ENCODE measurements around the gene ALG1L2.
"Not testable (repeated sequence)": the region's sequence is repeated elsewhere in the genome, so short reads cannot be mapped to it uniquely, and the experiment has no call there.

Gene ALG1L2

GRCh38 chr3:130093741-130094391 lies 12.2 kb downstream of the ALG1L2 start:
- peak in 1 of 2 donors; percentile 21 for DNase-seq (ENCODE audit: low read depth in 1 of 2, low spot score in 1 of 2)

GRCh38 chr3:130094491-130094941 lies 12.9 kb downstream of the ALG1L2 start:
- not testable (repeated sequence) for DNase-seq (ENCODE audit: low read depth in 1 of 2, low spot score in 1 of 2)

GRCh38 chr3:130095858-130096257 lies 14.2 kb downstream of the ALG1L2 start:
- DNase-seq (ENCODE audit: low read depth in 1 of 2, low spot score in 1 of 2) = not testable (repeated sequence)

GRCh38 chr3:130097096-130097495 lies 15.5 kb downstream of the ALG1L2 start:
- DNase-seq (ENCODE audit: low read depth in 1 of 2, low spot score in 1 of 2) = not testable (repeated sequence)

- DNase-seq (ENCODE audit: low read depth in 1 of 2, low spot score in 1 of 2) = peak in 1 of 2 donors; percentile 25
Measured at GRCh38 chr3:130097690-130098638, 16.3 kb downstream of the ALG1L2 start.

- DNase-seq (ENCODE audit: low read depth in 1 of 2, low spot score in 1 of 2) = not testable (repeated sequence)
Measured at GRCh38 chr3:130098639-130099385, 17.2 kb downstream of the ALG1L2 start.

GRCh38 chr3:130102545-130102944 lies 20.9 kb downstream of the ALG1L2 start:
- DNase-seq (ENCODE audit: low read depth in 1 of 2, low spot score in 1 of 2) = not testable (repeated sequence)

- DNase-seq (ENCODE audit: low read depth in 1 of 2, low spot score in 1 of 2) = not testable (repeated sequence)
Measured at GRCh38 chr3:130104191-130104590, 22.6 kb downstream of the ALG1L2 start.

GRCh38 chr3:130107333-130107995 lies 25.8 kb downstream of the ALG1L2 start:
- DNase-seq (ENCODE audit: low read depth in 1 of 2, low spot score in 1 of 2) = not testable (repeated sequence)

- not testable (repeated sequence) for DNase-seq (ENCODE audit: low read depth in 1 of 2, low spot score in 1 of 2)
Measured at GRCh38 chr3:130108836-130109585, 27.4 kb downstream of the ALG1L2 start.

- peak in 1 of 2 donors; percentile 26 for DNase-seq (ENCODE audit: low read depth in 1 of 2, low spot score in 1 of 2)
Measured at GRCh38 chr3:130110386-130111169, 28.9 kb downstream of the ALG1L2 start.

- peak; percentile 96 to 99 for DNase-seq (ENCODE audit: low read depth in 1 of 2, low spot score in 1 of 2)
Measured at GRCh38 chr3:130111185-130111864, 29.7 kb downstream of the ALG1L2 start.

- DNase-seq (ENCODE audit: low read depth in 1 of 2, low spot score in 1 of 2) = peak; percentile 97 to 98
Measured at GRCh38 chr3:130111865-130112747, 30.5 kb downstream of the ALG1L2 start.

GRCh38 chr3:130112748-130113073 lies 31.1 kb downstream of the ALG1L2 start:
- not testable (repeated sequence) for DNase-seq (ENCODE audit: low read depth in 1 of 2, low spot score in 1 of 2)

GRCh38 chr3:130115400-130115799 lies 33.8 kb downstream of the ALG1L2 start:
- not testable (repeated sequence) for DNase-seq (ENCODE audit: low read depth in 1 of 2, low spot score in 1 of 2)

- DNase-seq (ENCODE audit: low read depth in 1 of 2, low spot score in 1 of 2) = no peak
Measured at GRCh38 chr3:130117933-130118332, 36.3 kb downstream of the ALG1L2 start.

GRCh38 chr3:130119824-130120223 lies 38.2 kb downstream of the ALG1L2 start:
- DNase-seq (ENCODE audit: low read depth in 1 of 2, low spot score in 1 of 2) = not testable (repeated sequence)

- not testable (repeated sequence) for DNase-seq (ENCODE audit: low read depth in 1 of 2, low spot score in 1 of 2)
Measured at GRCh38 chr3:130120291-130120690, 38.7 kb downstream of the ALG1L2 start.
